Mucosa of descending colon (tissue), 3 donors: ENCODE results near the gene TAGAP. TPM values are rescaled to one million over a fixed set of nuclear protein-coding genes. Genes with fewer than 3 reads are reported as not detected.

Source experiments
- ATAC-seq: fragments of 200-7000 bp; cut with Tn5 transposase; one replicate; pipeline ENCODE4 v1.9.1; 2020; ENCODE audit warnings: mild to moderate bottlenecking, moderate library complexity
- DNase-seq, 3 donors: peaks; one replicate each; pipeline ENCODE4 v3.0.0-alpha.2; 2020
- H3K36me3 ChIP-seq: fragments of 200-600 bp; one replicate; pipeline ENCODE4 v1.8.0; 2021; ENCODE audit warnings: low read depth, mild to moderate bottlenecking
- H3K4me1 ChIP-seq: fragments of 200-600 bp; one replicate; pipeline ENCODE4 v1.8.0; 2021; ENCODE audit warnings: low read depth, mild to moderate bottlenecking
- H3K4me3 ChIP-seq: fragments of 200-600 bp; one replicate; pipeline ENCODE4 v1.8.0; 2021; ENCODE audit warnings: mild to moderate bottlenecking
- H3K9me3 ChIP-seq: fragments of 200-600 bp; one replicate; pipeline ENCODE4 v1.8.0; 2021; ENCODE audit warnings: mild to moderate bottlenecking
- CTCF ChIP-seq: fragments of 200-600 bp; IDR thresholded peaks from one replicate; pipeline ENCODE4 v1.8.0; 2022; ENCODE audit warnings: antibody characterized with exemption, mild to moderate bottlenecking
- intact Hi-C, 2 donors: fragments of 100-400 bp; cut with DNase I in 1 of 2; cut with micrococcal nuclease in 1 of 2; formaldehyde crosslinking; loops; one replicate each; pipeline versions ENCODE4 v1.11.0 to v1.11.1; 2022; cut with DNase I, micrococcal nuclease
- total RNA-seq, 3 donors: library from RNA; stranded (reverse); fragmentation: NEBNext Ultra II Directional in 2 of 3; extraction: Animal tissue kit (Norgen Biotek cat#: 25700) in 2 of 3; gene quantifications; one replicate each; pipeline versions ENCODE4 v1.2.1 to v1.2.4, GENCODE V29; 2021 to 2023
- donor health status: DM: no; HTN: no; CAD: no; lungs with moderate emphysema.
- donor health status: DM: no; HTN: no; CAD: no.
- donor health status: DM: no; HTN: yes; CAD: no.

Gene TAGAP
- total RNA-seq, 3 donors from 2014 or later, result 2.0 to 4.1 (median 3.7) TPM

GRCh38 chr6:159075506-159076228 lies 30.9 kb upstream of the TAGAP start:
- ATAC-seq, result no peak
- intact Hi-C loops, result no loop called here
- Histone ChIP-seq H3K9me3 (no peaks in the 10 kb centered on the region), H3K4me1 (no peaks in the 10 kb centered on the region), H3K4me3 (no peak overlapping the region), H3K36me3 (no peaks in the 10 kb centered on the region)
- no peak for TF ChIP-seq CTCF
- no peak for DNase-seq

GRCh38 chr6:159074876-159075275 lies 30.1 kb upstream of the TAGAP start:
- H3K4me1 ChIP-seq, result no peaks in the 10 kb centered on the region
- TF ChIP-seq CTCF, result no peak
- no peaks in the 10 kb centered on the region for H3K36me3 ChIP-seq
- no peaks in the 10 kb centered on the region for H3K9me3 ChIP-seq
- intact Hi-C loops, result no loop called here
- no peak for ATAC-seq
- no peak overlapping the region for H3K4me3 ChIP-seq
- no peak for DNase-seq

- no peak overlapping the region for H3K4me3 ChIP-seq
- no peak for TF ChIP-seq CTCF
- no peaks in the 10 kb centered on the region for H3K36me3 ChIP-seq
- H3K4me1 ChIP-seq, result no peaks in the 10 kb centered on the region
- peak; percentile 43 for ATAC-seq
- intact Hi-C loops, result no loop called here
- peak in 1 of 3 donors; percentile 25 for DNase-seq
- H3K9me3 ChIP-seq, result no peaks in the 10 kb centered on the region
Measured at GRCh38 chr6:159074120-159074684, 29.4 kb upstream of the TAGAP start.

GRCh38 chr6:159071843-159072769 lies 27.3 kb upstream of the TAGAP start:
- Histone ChIP-seq H3K9me3 (no peaks in the 10 kb centered on the region), H3K4me3 (no peak overlapping the region), H3K4me1 (no peaks in the 10 kb centered on the region), H3K36me3 (no peaks in the 10 kb centered on the region)
- intact Hi-C loops, result no loop called here
- no peak for TF ChIP-seq CTCF
- DNase-seq (no peak), ATAC-seq (no peak)

GRCh38 chr6:159068904-159069578 lies 24.2 kb upstream of the TAGAP start:
- no peak for TF ChIP-seq CTCF
- ATAC-seq (peak; percentile 34), DNase-seq (peak in 1 of 3 donors; percentile 56)
- Histone ChIP-seq H3K36me3 (no peaks in the 10 kb centered on the region), H3K9me3 (no peaks in the 10 kb centered on the region), H3K4me3 (no peak overlapping the region), H3K4me1 (no peaks in the 10 kb centered on the region)
- intact Hi-C loops, result no loop called here
